ENCODE results near the gene SPOCK1. TPM values are rescaled to one million over a fixed set of nuclear protein-coding genes. Genes with fewer than 3 reads are reported as not detected.

The SPOCK1 gene
- total and polyA plus RNA-seq, 5 experiments from 2014 or later: not detected

GRCh38 chr5:137098238-137098637, 400.9 kb downstream of the SPOCK1 start:
- Mint-ChIP-seq H3K4me1 (no peaks in the 10 kb centered on the region), H3K4me3 (no peak overlapping the region), H3K36me3 (no peaks in the 10 kb centered on the region), H3K27me3 (peaks cover 0 to 3% (median 0%) of the 10 kb centered on the region in 5 donors), H3K9me3 (no peaks in the 10 kb centered on the region), H3K27ac (no peak overlapping the region)
- ATAC-seq (no peak), DNase-seq (no peak)
- POLR2A ChIA-PET: no interaction called here

- Mint-ChIP-seq H3K27ac (no peak overlapping the region), H3K4me1 (no peaks in the 10 kb centered on the region), H3K36me3 (no peaks in the 10 kb centered on the region), H3K4me3 (no peak overlapping the region), H3K27me3 (peaks cover 0 to 3% (median 0%) of the 10 kb centered on the region in 5 donors), H3K9me3 (no peaks in the 10 kb centered on the region)
- ATAC-seq (no peak), DNase-seq (no peak)
- POLR2A ChIA-PET: no interaction called here
These were observed 401.9 kb downstream of the SPOCK1 start for GRCh38 chr5:137097203-137097602.

GRCh38 chr5:137096149-137097103, 402.7 kb downstream of the SPOCK1 start:
- no peak for DNase-seq
- Mint-ChIP-seq H3K4me3 (no peak overlapping the region), H3K27me3 (peaks cover 0 to 3% (median 0%) of the 10 kb centered on the region in 5 donors), H3K9me3 (no peaks in the 10 kb centered on the region), H3K36me3 (no peaks in the 10 kb centered on the region), H3K27ac (no peak overlapping the region), H3K4me1 (no peaks in the 10 kb centered on the region)
- no peak for ATAC-seq
- POLR2A ChIA-PET: no interaction called here

- H3K4me3 Mint-ChIP-seq: no peak overlapping the region
- POLR2A ChIA-PET: no interaction called here
- H3K27ac Mint-ChIP-seq: no peak overlapping the region
- H3K36me3 Mint-ChIP-seq: no peaks in the 10 kb centered on the region
- H3K4me1 Mint-ChIP-seq: no peaks in the 10 kb centered on the region
- H3K27me3 Mint-ChIP-seq: peaks cover 0 to 3% (median 0%) of the 10 kb centered on the region in 5 donors
- no peak for DNase-seq
- ATAC-seq: no peak
- H3K9me3 Mint-ChIP-seq: no peaks in the 10 kb centered on the region
These were observed 403.5 kb downstream of the SPOCK1 start for GRCh38 chr5:137095597-137095996.

GRCh38 chr5:137092831-137093230, 406.3 kb downstream of the SPOCK1 start:
- Mint-ChIP-seq H3K9me3 (peaks cover 0 to 5% (median 0%) of the 10 kb centered on the region in 9 donors), H3K27me3 (peaks cover 0 to 4% (median 0%) of the 10 kb centered on the region in 5 donors), H3K36me3 (no peaks in the 10 kb centered on the region), H3K27ac (no peak overlapping the region), H3K4me3 (no peak overlapping the region), H3K4me1 (no peaks in the 10 kb centered on the region)
- DNase-seq: no peak
- ATAC-seq: no peak
- POLR2A ChIA-PET: no interaction called here

GRCh38 chr5:137091472-137091871, 407.7 kb downstream of the SPOCK1 start:
- Mint-ChIP-seq H3K4me3 (no peak overlapping the region), H3K9me3 (peaks cover 0 to 5% (median 0%) of the 10 kb centered on the region in 9 donors), H3K27ac (no peak overlapping the region), H3K27me3 (peaks cover 0 to 4% (median 0%) of the 10 kb centered on the region in 5 donors), H3K4me1 (no peaks in the 10 kb centered on the region), H3K36me3 (no peaks in the 10 kb centered on the region)
- DNase-seq (no peak), ATAC-seq (no peak)
- POLR2A ChIA-PET: no interaction called here

GRCh38 chr5:137090721-137091120, 408.4 kb downstream of the SPOCK1 start:
- peaks cover 0 to 8% (median 0%) of the 10 kb centered on the region in 5 donors for H3K27me3 Mint-ChIP-seq

GRCh38 chr5:137090151-137090550, 409.0 kb downstream of the SPOCK1 start:
- ATAC-seq (no peak), DNase-seq (no peak)
- Mint-ChIP-seq H3K4me1 (no peaks in the 10 kb centered on the region), H3K9me3 (peaks cover 0 to 5% (median 0%) of the 10 kb centered on the region in 9 donors), H3K27me3 (peaks cover 0 to 8% (median 1%) of the 10 kb centered on the region in 5 donors), H3K36me3 (no peaks in the 10 kb centered on the region), H3K4me3 (no peak overlapping the region), H3K27ac (no peak overlapping the region)
- POLR2A ChIA-PET: no interaction called here

More at GRCh38 chr5:137090721-137091120, 408.4 kb downstream of the SPOCK1 start:
- Mint-ChIP-seq H3K36me3 (no peaks in the 10 kb centered on the region), H3K4me1 (no peaks in the 10 kb centered on the region), H3K27ac (no peak overlapping the region), H3K4me3 (no peak overlapping the region), H3K9me3 (peaks cover 0 to 5% (median 0%) of the 10 kb centered on the region in 9 donors)
- ATAC-seq: no peak
- POLR2A ChIA-PET: no interaction called here
- no peak for DNase-seq

- DNase-seq: no peak
- peaks cover 0 to 14% (median 1%) of the 10 kb centered on the region in 5 donors for H3K27me3 Mint-ChIP-seq
- no peaks in the 10 kb centered on the region for H3K4me1 Mint-ChIP-seq
- H3K9me3 Mint-ChIP-seq: peaks cover 0 to 5% (median 0%) of the 10 kb centered on the region in 9 donors
- no peak overlapping the region for H3K27ac Mint-ChIP-seq
- no peak for ATAC-seq
- H3K36me3 Mint-ChIP-seq: no peaks in the 10 kb centered on the region
- POLR2A ChIA-PET: no interaction called here
- no peak overlapping the region for H3K4me3 Mint-ChIP-seq
These were observed 411.0 kb downstream of the SPOCK1 start for GRCh38 chr5:137088175-137088574.

GRCh38 chr5:137086342-137086741, 412.8 kb downstream of the SPOCK1 start:
- Mint-ChIP-seq H3K36me3 (no peaks in the 10 kb centered on the region), H3K4me3 (no peak overlapping the region), H3K27me3 (peaks cover 0 to 18% (median 1%) of the 10 kb centered on the region in 5 donors), H3K4me1 (no peaks in the 10 kb centered on the region), H3K9me3 (peaks cover 0 to 5% (median 0%) of the 10 kb centered on the region in 9 donors), H3K27ac (no peak overlapping the region)
- ATAC-seq: no peak
- POLR2A ChIA-PET: no interaction called here
- DNase-seq: no peak

- H3K4me1 Mint-ChIP-seq: no peaks in the 10 kb centered on the region
- POLR2A ChIA-PET: no interaction called here
- peaks cover 0 to 5% (median 0%) of the 10 kb centered on the region in 9 donors for H3K9me3 Mint-ChIP-seq
- no peak overlapping the region for H3K27ac Mint-ChIP-seq
- no peak for ATAC-seq
- no peak overlapping the region for H3K4me3 Mint-ChIP-seq
- H3K36me3 Mint-ChIP-seq: no peaks in the 10 kb centered on the region
- H3K27me3 Mint-ChIP-seq: peaks cover 1 to 18% (median 2%) of the 10 kb centered on the region in 5 donors
- DNase-seq: no peak
These were observed 413.9 kb downstream of the SPOCK1 start for GRCh38 chr5:137085206-137085605.

- Mint-ChIP-seq H3K27ac (no peak overlapping the region), H3K4me1 (no peaks in the 10 kb centered on the region), H3K36me3 (no peaks in the 10 kb centered on the region), H3K9me3 (peaks cover 0 to 5% (median 0%) of the 10 kb centered on the region in 9 donors), H3K27me3 (peaks cover 2 to 23% (median 5%) of the 10 kb centered on the region in 5 donors), H3K4me3 (no peak overlapping the region)
- POLR2A ChIA-PET: no interaction called here
- DNase-seq: no peak
- ATAC-seq: no peak
These were observed 415.1 kb downstream of the SPOCK1 start for GRCh38 chr5:137084016-137084415.

- DNase-seq (no peak), ATAC-seq (no peak)
- no peaks in the 10 kb centered on the region for H3K9me3 Mint-ChIP-seq
- POLR2A ChIA-PET: no interaction called here
- peaks cover 2 to 27% (median 5%) of the 10 kb centered on the region in 5 donors for H3K27me3 Mint-ChIP-seq
- H3K36me3 Mint-ChIP-seq: no peaks in the 10 kb centered on the region
- H3K27ac Mint-ChIP-seq: no peak overlapping the region
- no peak overlapping the region for H3K4me3 Mint-ChIP-seq
- no peaks in the 10 kb centered on the region for H3K4me1 Mint-ChIP-seq
These were observed 416.2 kb downstream of the SPOCK1 start for GRCh38 chr5:137082951-137083350.
